GM19193 (cell line): ENCODE results near the gene PMP22.

Source experiments
- POLR2A ChIP-seq: IDR thresholded peaks from 4 replicates; pipeline ENCODE4 v1.6.1; 2011; ENCODE audit not compliant: insufficient read depth, insufficient read length; ENCODE audit errors: extremely low read depth

Gene PMP22

GRCh38 chr17:15216481-15216880 lies 48.6 kb downstream of the PMP22 start:
- no peak for TF ChIP-seq POLR2A

GRCh38 chr17:15213381-15214087 lies 51.6 kb downstream of the PMP22 start:
- no peak for TF ChIP-seq POLR2A

GRCh38 chr17:15210247-15210646 lies 54.9 kb downstream of the PMP22 start:
- no peak for TF ChIP-seq POLR2A

GRCh38 chr17:15197229-15197628 lies 67.9 kb downstream of the PMP22 start:
- no peak for TF ChIP-seq POLR2A

- no peak for TF ChIP-seq POLR2A
Observed at GRCh38 chr17:15194859-15195277, 70.3 kb downstream of the PMP22 start.

- no peak for TF ChIP-seq POLR2A
Observed at GRCh38 chr17:15185625-15185991, 79.5 kb downstream of the PMP22 start.

GRCh38 chr17:15184872-15185624 lies 80.1 kb downstream of the PMP22 start:
- no peak for TF ChIP-seq POLR2A

- no peak for TF ChIP-seq POLR2A
Observed at GRCh38 chr17:15181816-15182215, 83.3 kb downstream of the PMP22 start.

- TF ChIP-seq POLR2A, result no peak
Observed at GRCh38 chr17:15181333-15181732, 83.8 kb downstream of the PMP22 start.

GRCh38 chr17:15180121-15180561 lies 85.0 kb downstream of the PMP22 start:
- no peak for TF ChIP-seq POLR2A
